COR-L47 (cell line): Measurements from ENCODE around the gene CLMP.
"Not testable (repeated sequence)": the region's sequence is repeated elsewhere in the genome, so short reads cannot be mapped to it uniquely, and the experiment has no call there.

Experiments used
- DNase-seq: peaks from one replicate; lab custom pipeline; 2025; lab: John Stamatoyannopoulos, UW

CLMP gene

GRCh38 chr11:123168241-123168640 is 26.8 kb downstream of the CLMP start:
- no peak for DNase-seq

DNA sequence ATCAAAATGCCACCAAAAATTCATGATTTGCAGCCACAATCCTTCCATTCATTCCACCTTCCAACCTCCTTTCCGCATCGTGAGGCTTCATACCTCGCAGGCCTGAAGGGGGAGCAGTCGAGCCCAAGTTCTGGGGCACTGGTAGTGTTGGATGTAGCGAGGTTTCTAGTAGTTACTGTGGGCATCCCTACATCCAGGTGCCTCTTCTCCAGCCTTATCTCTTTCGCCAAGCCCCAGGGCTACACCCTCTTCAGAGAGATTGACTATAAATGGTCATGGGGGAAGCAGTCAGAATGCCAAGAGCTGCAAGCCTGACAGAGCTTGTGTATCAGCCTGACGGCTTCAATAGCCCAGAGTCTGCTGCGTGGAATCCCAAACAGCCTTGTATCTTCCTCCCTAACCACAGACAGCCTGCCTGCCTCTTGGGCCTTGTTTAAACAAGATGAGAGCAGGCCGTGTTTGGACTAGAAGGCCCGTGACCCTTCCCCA is 28.9 kb downstream of the CLMP start:
- DNase-seq: no peak

DNA sequence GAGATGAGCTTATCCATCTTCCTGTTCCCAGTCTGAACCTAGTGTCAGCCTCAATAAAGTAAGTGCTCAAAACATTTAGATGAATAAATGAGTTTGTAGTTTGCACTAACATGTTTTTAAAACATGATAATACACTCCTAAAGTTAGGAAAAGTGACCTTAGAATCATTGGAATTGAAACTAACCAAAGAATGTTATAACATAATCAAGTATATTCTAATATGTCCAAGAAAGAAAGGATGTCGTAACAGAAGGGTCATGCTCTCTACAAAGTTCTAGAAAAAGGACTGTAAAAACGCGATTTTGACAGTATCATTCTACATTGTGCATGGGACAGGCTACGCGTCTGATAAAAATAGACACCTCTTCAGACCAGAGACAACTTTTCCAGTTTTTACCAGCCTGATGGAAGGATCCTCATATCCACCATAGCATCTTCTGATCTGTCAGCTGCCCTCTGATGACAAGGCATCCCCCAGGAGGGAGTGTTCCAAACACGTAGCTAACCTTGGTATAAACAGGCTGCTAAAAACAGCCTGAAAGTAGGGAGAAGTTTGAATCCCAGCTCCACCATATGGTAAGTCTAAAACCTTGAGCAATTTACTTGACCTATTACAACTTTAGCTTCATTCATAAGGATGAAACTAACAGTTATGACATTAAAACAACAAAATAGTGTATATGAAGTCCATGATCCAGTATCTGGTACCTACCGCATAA is 30.2 kb downstream of the CLMP start:
- DNase-seq: no peak

DNA sequence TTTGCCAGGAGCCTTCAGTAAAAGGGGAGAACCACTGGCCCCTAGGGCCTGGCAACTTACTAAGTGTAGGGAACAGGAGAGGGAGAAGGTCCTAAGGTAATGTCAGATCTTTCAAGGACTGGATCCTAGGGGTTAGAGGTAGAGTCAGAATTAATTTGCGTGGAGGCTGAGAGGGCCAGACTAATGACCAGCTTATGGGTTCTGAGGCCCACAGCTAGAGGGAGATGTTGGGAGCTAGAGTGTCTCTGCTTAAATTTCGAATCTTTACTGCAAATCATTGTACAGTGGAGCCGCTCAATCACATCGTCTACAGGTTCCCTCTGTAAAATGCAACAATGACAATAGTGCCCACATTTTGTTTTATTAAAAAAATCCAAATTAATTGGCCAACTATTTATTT is 31.4 kb downstream of the CLMP start:
- DNase-seq: no peak

DNA sequence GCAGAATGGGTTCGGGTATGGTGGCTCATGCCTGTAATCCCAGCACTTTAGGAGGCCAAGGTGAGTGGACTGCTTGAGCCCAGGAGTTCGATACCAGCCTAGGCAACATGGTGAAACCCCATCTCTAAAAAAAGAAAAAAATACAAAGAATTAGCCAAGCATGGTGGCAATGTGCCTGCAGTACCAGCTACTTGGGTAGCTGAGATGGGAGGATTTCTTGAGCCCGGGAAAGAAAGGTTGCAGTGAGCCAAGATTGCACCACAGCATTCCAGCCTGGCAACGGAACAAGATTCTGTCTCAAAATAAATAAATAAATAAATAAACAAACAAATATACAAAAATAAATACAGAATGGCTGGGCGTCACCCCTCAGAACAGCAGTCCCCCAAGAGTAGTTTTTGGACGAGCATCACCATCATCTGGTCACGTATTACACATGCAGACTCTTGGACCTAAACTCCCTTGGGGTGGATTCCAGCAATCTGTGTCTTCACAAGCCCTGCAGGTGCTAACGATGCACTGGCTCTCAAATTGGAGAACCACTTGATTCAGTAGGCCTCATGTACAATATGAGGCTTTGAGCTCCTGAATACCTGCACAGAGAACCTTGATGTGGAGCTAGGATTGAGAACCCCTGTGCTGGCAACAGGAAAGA is 33.5 kb downstream of the CLMP start:
- no peak for DNase-seq

- no peak for DNase-seq
Measured at GRCh38 chr11:123159183-123159857, 35.7 kb downstream of the CLMP start.

DNA sequence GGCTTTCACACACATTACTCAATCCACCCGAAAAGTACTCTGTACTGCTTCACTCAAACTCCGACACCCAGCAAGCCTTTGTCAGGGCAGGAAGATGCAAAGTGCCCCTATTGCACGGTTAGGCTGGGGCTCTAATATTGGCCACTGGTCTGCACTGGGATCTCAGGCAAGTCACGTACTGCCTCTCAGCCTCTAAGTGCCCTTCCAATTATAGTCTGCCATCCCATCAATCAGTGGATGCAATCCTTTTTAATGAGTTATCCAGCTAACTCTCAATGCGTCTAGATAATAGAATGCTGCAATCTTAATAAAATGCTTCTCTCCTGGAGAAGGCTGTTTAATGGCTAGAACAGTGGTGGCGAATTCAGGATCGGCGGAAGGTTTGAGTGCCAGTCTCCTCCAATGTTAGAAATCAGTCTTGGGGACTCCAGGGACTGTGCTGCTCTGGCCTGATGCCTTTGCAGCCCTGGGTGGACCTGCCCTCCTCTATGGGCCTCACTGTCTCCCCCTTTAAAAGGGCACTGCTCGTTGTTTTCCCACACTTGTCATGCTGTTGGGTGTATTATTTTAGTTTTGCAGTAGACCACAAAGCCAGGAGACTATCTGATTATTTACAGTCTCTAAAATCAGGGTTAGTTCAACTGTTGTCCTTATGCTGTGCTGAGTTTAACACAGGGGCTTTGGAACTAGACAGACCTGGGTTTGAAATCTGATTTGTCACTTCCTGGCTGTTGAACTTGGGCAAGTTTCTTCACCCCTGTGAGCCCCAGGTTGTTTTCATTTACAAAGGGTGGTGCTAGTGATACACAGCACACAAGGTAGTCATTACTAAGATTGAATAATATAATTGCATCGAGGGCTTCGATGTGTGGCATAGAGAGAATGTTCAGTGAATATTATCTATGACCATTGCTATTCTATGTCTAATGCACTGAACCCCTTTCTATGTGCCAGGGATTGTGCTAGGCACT is 36.7 kb downstream of the CLMP start:
- DNase-seq: no peak

DNA sequence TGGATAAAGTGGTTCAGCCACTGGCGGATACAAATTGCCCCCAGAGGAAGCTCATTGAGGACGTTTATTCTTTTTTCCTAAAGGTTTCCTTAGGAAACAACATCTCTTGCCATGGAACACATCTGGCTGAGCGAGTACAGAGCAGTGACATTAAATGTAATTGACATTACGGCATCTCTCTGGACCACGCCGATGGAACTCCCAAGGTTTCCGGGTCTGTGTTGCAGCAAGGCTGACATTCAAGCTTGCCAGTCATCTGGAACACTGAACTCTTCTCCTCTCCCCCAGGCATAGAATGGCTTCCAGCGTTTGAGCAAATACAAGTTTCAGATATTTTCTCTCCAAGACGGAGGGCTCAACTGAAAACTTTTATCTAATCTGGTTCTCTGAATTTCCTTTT is 42.1 kb downstream of the CLMP start:
- DNase-seq: no peak

DNA sequence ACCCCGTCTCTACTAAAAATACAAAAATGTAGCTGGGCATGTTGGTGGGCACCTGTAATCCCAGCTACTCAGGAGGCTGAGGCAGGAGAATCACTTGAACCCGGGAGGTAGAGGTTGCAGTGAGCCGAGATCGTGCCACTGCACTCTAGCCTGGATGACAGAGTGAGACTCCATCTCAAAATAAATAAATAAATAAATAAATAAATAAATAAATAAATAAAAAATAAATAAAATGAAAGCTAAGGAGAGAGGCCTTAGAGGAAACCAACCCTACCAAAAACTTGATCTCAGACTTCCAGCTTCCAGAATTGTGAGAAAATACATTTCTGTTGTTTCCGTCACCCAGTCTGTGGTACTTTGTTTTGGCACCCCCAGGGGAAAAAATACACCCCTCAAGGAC is 42.7 kb downstream of the CLMP start:
- not testable (repeated sequence) for DNase-seq

DNA sequence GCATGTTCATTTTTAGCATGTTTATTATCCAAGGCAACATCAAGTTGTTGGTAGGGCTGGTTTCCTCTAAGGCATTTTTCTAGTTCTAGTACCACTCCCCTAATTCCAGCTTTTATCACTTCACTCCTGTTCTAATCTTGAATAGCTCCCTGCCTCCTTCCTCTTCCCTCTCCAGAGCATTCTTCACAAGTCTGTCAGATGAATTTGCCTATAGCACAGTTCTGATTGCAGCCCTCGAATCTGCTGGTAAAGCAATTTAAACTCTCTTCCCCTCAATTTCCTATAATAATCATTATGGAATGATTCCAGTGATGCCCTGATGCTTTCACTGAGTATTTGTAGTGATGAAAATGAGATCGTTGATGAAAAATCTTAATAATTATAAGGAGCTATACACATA is 43.3 kb downstream of the CLMP start:
- no peak for DNase-seq

- DNase-seq: no peak
Measured at GRCh38 chr11:123151366-123151765, 43.7 kb downstream of the CLMP start.

DNA sequence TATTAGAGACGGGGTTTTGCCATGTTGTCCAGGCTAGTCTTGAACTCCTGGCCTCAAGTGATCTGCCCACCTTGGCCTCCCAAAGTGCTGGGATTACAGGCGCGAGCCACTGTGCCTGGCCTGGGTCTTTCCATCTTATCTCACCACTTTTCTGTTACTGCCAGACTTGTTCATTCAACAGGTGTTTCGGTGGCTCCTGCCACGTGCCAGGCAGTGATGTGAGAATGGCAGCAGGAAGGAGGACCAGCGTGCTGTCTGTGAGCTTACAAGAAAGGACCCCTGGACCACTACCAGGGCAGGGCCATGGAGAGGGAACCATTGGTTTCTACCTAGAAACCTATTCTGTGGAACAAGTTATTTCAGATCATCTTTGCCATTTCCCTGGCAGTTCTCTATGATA is 44.2 kb downstream of the CLMP start:
- no peak for DNase-seq

DNA sequence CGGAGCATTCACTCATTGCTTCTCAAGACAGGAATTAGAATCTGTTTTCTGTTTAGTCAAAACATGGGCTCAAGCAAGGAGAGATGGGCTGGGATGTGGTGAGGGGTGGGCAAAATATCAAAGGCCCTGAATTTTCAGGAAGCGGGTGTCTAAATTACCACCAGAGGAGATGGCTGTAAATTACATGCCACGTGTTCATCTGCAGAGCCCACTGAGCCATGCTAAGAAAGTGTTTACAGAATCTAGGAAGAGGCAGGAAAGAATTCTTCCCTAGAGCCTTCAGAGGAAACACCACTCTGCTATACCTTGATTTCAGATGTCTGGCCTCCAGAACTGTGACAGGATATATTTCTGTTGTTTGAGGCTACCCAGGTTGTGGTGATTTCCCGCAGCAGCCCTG is 46.1 kb downstream of the CLMP start:
- no peak for DNase-seq

DNA sequence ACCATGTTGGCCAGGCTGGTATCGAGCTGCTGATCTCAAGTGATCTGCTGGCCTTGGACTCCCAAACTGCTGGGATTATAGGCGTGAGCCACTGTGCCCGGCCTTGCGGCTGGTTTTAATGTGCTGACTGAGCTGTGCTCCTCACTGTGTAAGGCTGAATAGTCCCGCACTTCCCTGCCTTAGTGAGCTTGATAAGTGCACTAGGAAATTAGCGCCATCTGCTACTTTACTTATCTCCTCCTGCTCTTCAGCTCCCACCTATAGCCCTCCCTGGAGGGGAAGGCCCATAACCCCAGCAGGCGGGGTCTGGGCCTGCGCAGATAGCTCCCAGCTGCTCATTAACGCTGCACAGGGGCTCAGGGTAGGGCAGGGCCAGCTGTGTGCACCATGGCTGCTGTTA is 49.4 kb downstream of the CLMP start:
- no peak for DNase-seq

- DNase-seq: no peak
Measured at GRCh38 chr11:123145220-123145619, 49.8 kb downstream of the CLMP start.

DNA sequence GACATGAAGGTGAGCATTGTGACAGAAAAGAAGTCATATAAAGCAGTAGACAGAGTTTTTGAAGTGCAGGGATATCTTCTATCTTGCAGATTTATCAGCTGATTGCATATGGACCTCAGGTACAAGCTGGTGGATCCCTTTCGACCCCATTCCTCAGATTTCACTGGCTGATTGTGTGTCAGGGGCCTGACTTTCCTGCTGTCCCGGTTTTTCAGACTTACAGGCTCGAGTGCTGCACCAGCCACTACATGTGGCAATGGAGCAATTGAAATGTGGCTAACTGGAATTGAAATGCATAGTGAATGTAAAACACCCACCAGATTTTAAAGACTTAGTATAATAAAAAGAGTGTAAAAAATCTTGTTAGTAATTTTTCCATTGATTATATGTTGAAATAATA is 50.3 kb downstream of the CLMP start:
- DNase-seq: no peak

GRCh38 chr11:123143921-123144320 is 51.1 kb downstream of the CLMP start:
- DNase-seq: no peak

DNA sequence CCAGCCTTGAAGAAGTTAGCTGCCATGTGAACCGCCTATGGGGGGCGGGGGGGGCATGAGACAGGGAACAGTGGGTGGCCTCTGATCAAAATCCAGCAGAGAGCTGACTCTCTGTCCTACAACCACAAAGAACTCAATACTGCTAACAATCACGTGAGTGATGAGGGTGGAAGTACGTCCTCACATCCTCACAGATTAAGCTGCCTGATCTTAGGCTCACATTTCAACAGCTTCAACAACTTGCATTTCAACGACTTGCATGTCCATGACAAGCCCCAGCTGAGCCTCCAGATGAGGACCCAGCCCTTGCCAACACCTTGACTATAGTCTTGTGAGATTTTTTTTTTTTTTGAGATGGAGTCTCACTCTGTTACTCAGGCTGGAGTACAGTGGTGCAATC is 51.6 kb downstream of the CLMP start:
- no peak for DNase-seq

GRCh38 chr11:123139206-123139605 is 55.8 kb downstream of the CLMP start:
- DNase-seq: no peak

DNA sequence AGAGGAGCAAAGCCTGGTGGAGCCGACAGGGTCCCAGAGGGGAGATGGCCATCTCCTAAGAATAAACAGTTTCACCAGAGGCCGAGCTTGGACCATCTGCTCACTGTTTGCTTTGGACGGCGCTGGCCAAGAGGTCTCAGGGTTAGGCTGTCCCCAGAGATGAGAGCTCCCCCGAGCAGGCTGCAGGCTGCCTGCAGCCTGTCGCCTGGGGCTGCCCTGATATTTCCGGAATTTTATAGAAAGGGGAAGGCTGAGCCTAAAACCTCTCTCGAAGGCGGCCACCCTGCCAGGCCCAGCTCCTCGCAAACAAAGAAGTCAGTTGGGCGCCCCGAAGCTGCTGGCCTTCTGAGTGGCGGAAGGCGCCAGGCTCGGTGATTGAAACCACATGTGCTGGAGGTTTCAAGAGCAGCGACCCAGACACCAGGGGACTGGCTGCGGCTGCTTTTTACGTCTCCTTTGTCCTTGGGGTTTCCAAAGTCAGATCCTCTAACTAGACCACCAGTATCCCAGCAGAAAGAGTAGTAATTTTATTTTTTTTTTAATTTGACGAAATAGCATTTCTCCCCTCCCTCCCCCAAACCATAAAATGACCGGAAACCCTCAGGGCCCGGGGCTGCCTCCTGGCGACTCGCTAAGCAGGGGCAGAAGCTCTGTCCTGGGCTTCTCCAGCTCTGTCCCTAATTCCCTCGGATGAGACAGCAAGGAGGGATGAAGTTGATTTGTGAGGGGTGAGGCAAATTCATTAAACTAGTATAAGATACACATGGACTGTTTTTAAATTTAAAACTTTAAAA is 57.4 kb downstream of the CLMP start:
- no peak for DNase-seq

- DNase-seq: no peak
Measured at GRCh38 chr11:123135863-123136446, 59.1 kb downstream of the CLMP start.
